Subcutaneous abdominal adipose tissue (tissue), 5 donors: ENCODE measurements around the gene FZD10.

Experiments used
- H3K27ac ChIP-seq: one replicate; pipeline ENCODE4 v1.7.0; 2013; ENCODE audit warnings: low read depth, mild to moderate bottlenecking, inconsistent platforms, low read length, moderate library complexity
- H3K27me3 ChIP-seq, 5 donors: one replicate each; pipeline ENCODE4 v1.7.0; 2013; ENCODE audit warnings: low read length in 5 of 5, inconsistent platforms in 1 of 5; ENCODE audit not compliant: control insufficient read depth in 5 of 5, insufficient read depth in 4 of 5
- H3K36me3 ChIP-seq, 5 donors: one replicate each; pipeline ENCODE4 v1.7.0; 2013; ENCODE audit warnings: low read length in 5 of 5; ENCODE audit not compliant: control insufficient read depth in 5 of 5, insufficient read depth in 5 of 5
- H3K4me1 ChIP-seq, 5 donors: one replicate each; pipeline ENCODE4 v1.7.0; 2013; ENCODE audit warnings: low read length in 5 of 5, mild to moderate bottlenecking in 3 of 5, moderate library complexity in 1 of 5; ENCODE audit not compliant: control insufficient read depth in 5 of 5, insufficient read depth in 5 of 5
- H3K4me3 ChIP-seq, 5 donors: one replicate each; pipeline ENCODE4 v1.7.0; 2013; ENCODE audit warnings: low read length in 5 of 5, low read depth in 1 of 5
- H3K9ac ChIP-seq, 5 donors: one replicate each; pipeline ENCODE4 v1.7.0; 2013; ENCODE audit warnings: low read length in 5 of 5, mild to moderate bottlenecking in 4 of 5, moderate library complexity in 3 of 5
- H3K9me3 ChIP-seq, 5 donors: one replicate each; pipeline ENCODE4 v1.7.0; 2013; ENCODE audit warnings: low read length in 5 of 5; ENCODE audit not compliant: control insufficient read depth in 5 of 5
- donor health status: healthy.
- donor health status: healthy.
- donor health status: healthy.
- donor health status: healthy.
- donor health status: healthy.

The FZD10 gene

DNA sequence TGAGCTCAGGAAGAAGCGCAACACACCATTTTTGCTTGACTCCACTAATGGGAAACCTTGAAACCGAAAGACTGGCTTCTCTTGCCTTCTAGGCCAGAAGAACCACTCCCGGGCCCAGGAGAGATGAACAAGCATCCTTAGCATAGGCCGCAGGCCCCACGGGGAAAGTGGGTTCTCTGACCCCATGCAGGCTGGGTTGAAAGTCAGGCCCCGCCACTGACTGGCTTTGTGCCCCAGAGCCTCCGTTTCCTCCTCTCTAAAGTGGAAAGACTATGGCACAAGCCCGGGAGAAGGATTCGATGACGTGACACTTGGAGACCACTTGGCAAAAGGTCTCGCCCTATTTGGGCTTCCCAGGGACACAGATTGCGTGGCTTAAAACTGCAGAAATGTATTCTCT is 9.9 kb upstream of the FZD10 start:
- H3K4me1 ChIP-seq: peaks cover 0 to 3% (median 0%) of the 10 kb centered on the region in 5 donors
- H3K27ac ChIP-seq: no peak overlapping the region
- peaks cover 10 to 25% (median 12%) of the 10 kb centered on the region in 5 donors for H3K27me3 ChIP-seq
- no peaks in the 10 kb centered on the region for H3K36me3 ChIP-seq
- no peak overlapping the region for H3K9ac ChIP-seq
- H3K4me3 ChIP-seq: no peak overlapping the region
- no peaks in the 10 kb centered on the region for H3K9me3 ChIP-seq

DNA sequence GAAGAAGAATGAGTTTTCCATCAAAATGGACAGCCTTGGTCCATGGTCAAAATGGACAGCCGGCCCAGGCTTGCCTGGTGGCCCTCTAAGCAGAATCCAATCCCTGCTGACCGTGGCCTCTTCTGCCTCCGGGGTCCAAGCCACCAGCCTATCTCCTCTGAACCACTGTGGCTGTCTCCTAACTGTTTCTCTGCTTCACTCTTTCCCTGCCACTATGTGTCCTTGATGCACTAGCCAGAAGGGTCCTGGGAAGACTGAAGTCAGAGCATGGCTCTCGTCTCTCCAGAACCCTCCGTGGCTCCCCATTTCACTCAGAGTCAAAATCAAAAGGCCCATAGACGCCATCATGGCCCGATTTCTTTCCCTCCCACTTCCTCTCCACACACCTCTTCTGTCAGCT is 8.5 kb upstream of the FZD10 start:
- Histone ChIP-seq H3K9ac (no peak overlapping the region), H3K27ac (no peak overlapping the region), H3K9me3 (no peaks in the 10 kb centered on the region), H3K27me3 (peaks cover 3 to 24% (median 14%) of the 10 kb centered on the region in 5 donors), H3K36me3 (no peaks in the 10 kb centered on the region), H3K4me1 (peaks cover 0 to 3% (median 0%) of the 10 kb centered on the region in 5 donors), H3K4me3 (no peak overlapping the region)

- H3K27ac ChIP-seq: no peak overlapping the region
- peaks cover 0 to 3% (median 0%) of the 10 kb centered on the region in 5 donors for H3K4me1 ChIP-seq
- no peak overlapping the region for H3K4me3 ChIP-seq
- H3K9ac ChIP-seq: no peak overlapping the region
- H3K27me3 ChIP-seq: peaks cover 3 to 26% (median 14%) of the 10 kb centered on the region in 5 donors
- H3K36me3 ChIP-seq: no peaks in the 10 kb centered on the region
- no peaks in the 10 kb centered on the region for H3K9me3 ChIP-seq
Observed at GRCh38 chr12:130154276-130155070, 7.8 kb upstream of the FZD10 start.

DNA sequence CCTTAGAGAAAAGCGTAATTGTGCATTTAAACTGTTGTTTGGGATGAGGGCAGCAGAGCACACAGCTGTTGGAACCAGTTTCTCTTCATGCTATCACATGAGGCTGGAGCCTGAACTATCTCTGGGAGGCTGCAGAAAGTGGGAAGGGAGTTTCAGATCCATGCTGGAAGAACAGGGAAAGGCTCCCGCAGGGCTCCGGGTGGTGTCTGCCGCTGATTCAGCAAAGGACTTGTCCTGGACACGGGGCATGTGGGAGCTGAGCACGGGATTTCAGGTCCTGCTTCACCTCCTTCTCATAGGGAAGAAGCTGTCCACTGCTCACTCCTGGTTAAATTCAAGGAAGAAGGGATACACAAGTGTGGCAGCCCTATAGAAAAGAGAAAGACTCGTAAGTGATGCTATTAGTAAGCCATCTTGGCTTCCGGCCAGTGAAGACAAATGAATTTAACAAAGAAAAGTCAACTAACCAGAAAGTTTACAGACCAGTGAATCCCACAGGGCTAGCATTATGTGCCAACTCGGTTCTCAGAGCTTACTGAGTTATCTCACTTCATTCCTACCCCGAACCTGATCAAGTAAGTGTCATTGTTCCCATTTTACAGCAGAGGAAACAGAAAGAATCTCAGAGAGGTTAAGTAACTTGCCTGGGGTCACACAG is 6.7 kb upstream of the FZD10 start:
- no peaks in the 10 kb centered on the region for H3K9me3 ChIP-seq
- no peak overlapping the region for H3K4me3 ChIP-seq
- H3K9ac ChIP-seq: no peak overlapping the region
- H3K27ac ChIP-seq: no peak overlapping the region
- H3K36me3 ChIP-seq: no peaks in the 10 kb centered on the region
- peaks cover 0 to 4% (median under 1%) of the 10 kb centered on the region in 5 donors for H3K4me1 ChIP-seq
- H3K27me3 ChIP-seq: peaks cover 1 to 34% (median 17%) of the 10 kb centered on the region in 5 donors

- Histone ChIP-seq H3K27me3 (peaks cover 6 to 44% (median 29%) of the 10 kb centered on the region in 5 donors), H3K27ac (no peak overlapping the region), H3K36me3 (no peaks in the 10 kb centered on the region), H3K9ac (no peak overlapping the region), H3K4me3 (no peak overlapping the region), H3K9me3 (no peaks in the 10 kb centered on the region), H3K4me1 (peaks cover 3 to 16% (median 11%) of the 10 kb centered on the region in 5 donors)
Observed at GRCh38 chr12:130156652-130157275, 5.5 kb upstream of the FZD10 start.

GRCh38 chr12:130157998-130158753 is 4.1 kb upstream of the FZD10 start:
- Histone ChIP-seq H3K4me1 (peaks cover 0 to 26% (median 19%) of the 10 kb centered on the region in 5 donors), H3K27ac (no peak overlapping the region), H3K9ac (no peak overlapping the region), H3K27me3 (peaks cover 11 to 49% (median 34%) of the 10 kb centered on the region in 5 donors), H3K36me3 (no peaks in the 10 kb centered on the region), H3K9me3 (no peaks in the 10 kb centered on the region), H3K4me3 (no peak overlapping the region)

DNA sequence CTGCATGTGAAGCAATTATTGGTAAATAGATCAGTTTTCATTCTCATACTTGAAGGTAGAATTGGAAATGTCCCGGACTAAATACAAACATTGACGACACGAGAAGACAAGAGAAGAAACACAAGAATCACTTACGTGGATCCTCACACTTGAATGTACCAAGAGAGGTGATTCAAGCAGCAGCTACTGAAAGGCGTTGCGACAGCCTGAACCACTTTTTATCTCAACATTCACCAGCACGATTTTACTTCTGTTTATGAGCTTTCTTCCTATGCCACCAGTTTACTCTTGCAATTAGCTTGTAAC is 3.6 kb upstream of the FZD10 start:
- Histone ChIP-seq H3K27ac (no peak overlapping the region), H3K9ac (no peak overlapping the region), H3K9me3 (no peaks in the 10 kb centered on the region), H3K36me3 (no peaks in the 10 kb centered on the region), H3K4me3 (no peak overlapping the region), H3K4me1 (peaks cover 0 to 26% (median 21%) of the 10 kb centered on the region in 5 donors), H3K27me3 (peaks cover 16 to 54% (median 39%) of the 10 kb centered on the region in 5 donors)

GRCh38 chr12:130160306-130160705 is 2.0 kb upstream of the FZD10 start:
- H3K4me3 ChIP-seq: no peak overlapping the region
- H3K9me3 ChIP-seq: no peaks in the 10 kb centered on the region
- no peak overlapping the region for H3K9ac ChIP-seq
- no peaks in the 10 kb centered on the region for H3K36me3 ChIP-seq
- peaks cover 20 to 61% (median 43%) of the 10 kb centered on the region in 5 donors for H3K27me3 ChIP-seq
- no peak overlapping the region for H3K27ac ChIP-seq
- H3K4me1 ChIP-seq: peaks cover 0 to 26% (median 21%) of the 10 kb centered on the region in 5 donors

DNA sequence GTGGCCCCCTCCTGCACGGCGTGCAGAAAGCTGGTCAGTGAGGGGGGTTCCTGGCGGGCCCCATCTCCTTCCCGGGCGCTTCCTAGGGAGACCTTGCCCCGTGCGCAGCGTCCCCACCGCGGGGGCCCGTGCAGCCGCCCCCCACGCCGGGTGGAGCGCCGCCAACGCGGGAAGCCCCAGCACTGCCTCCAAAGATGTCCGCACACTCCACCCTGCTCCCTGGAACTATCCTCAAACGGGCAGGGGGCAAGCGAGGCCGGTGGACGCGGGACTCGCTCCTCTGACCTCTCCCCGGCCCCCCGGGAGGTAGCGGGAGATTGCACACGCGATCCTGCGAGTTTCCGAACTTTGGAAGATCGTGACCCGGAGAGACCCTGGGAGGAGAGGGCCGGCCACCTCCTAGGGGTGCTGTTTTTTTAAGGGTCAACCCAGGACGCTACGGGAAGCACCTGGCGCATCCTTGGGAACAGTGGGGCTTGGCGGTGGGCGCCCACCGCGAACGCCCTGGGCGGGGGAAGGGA is 1.5 kb upstream of the FZD10 start:
- H3K36me3 ChIP-seq: no peaks in the 10 kb centered on the region
- H3K9me3 ChIP-seq: no peaks in the 10 kb centered on the region
- no peak overlapping the region for H3K9ac ChIP-seq
- peaks cover 20 to 57% (median 41%) of the 10 kb centered on the region in 5 donors for H3K27me3 ChIP-seq
- peak overlapping the region in 2 of 5 donors; percentile 45 to 51 for H3K4me3 ChIP-seq
- H3K27ac ChIP-seq: no peak overlapping the region
- peaks cover 0 to 26% (median 21%) of the 10 kb centered on the region in 5 donors for H3K4me1 ChIP-seq
